Stimulated activated CD4-positive, alpha-beta T cell treated with anti-CD3 and anti-CD28 coated beads, TNF-alpha, amount 100 ng/mL, for 48 hours (primary cell): ENCODE measurements around the gene ZNF319.
"Not testable (repeated sequence)": the region's sequence is repeated elsewhere in the genome, so short reads cannot be mapped to it uniquely, and the experiment has no call there.

Source experiments
- DNase-seq, 3 donors: peaks; one replicate each; pipeline ENCODE4 v3.0.0-alpha.2; 2020; ENCODE audit warnings: low read depth in 3 of 3

Gene ZNF319

GRCh38 chr16:57998486-57998885 is 2.0 kb downstream of the ZNF319 start:
- peak in 1 of 3 donors; percentile 37 for DNase-seq

DNA sequence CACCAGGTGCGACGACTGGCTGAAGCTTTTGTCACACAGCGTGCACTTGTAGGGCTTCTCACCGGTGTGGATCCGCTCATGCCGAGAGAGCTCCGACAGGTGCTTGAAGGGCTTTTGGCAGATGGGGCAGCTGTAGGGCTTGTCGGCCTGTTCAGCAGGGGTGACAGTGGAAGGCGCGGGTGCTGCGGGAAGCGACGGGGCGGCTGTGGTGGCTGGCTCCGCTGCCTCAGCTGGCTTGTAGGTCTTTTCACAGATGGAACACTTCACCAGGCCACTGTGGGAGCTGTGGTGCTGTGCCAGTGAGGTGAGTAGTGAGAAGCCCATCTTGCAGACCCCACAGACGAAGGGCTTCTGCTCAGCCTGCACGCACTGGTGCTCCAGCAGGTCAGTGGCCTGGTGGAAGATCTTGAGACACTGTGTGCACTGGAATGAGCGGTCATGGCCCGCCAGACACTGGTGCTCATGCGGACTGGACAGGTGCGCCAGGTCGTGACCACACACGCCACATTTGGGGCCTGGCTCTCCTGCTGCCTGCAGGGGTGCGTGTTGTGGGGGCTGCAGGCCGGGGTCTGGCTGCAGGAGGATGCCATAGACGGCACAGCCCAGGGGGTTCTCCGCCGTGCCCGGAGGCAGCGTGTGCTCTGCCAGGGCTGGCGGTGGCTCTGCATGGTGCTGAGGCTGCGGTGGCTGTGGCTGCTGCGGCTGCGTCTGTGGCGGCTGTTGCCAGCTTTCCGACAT is 2.8 kb downstream of the ZNF319 start:
- DNase-seq = no peak

- no peak for DNase-seq
These were observed 3.3 kb downstream of the ZNF319 start for GRCh38 chr16:57997176-57997527.

- DNase-seq = no peak
These were observed 3.9 kb downstream of the ZNF319 start for GRCh38 chr16:57996406-57997175.

GRCh38 chr16:57995721-57996405 is 4.6 kb downstream of the ZNF319 start:
- no peak for DNase-seq

DNA sequence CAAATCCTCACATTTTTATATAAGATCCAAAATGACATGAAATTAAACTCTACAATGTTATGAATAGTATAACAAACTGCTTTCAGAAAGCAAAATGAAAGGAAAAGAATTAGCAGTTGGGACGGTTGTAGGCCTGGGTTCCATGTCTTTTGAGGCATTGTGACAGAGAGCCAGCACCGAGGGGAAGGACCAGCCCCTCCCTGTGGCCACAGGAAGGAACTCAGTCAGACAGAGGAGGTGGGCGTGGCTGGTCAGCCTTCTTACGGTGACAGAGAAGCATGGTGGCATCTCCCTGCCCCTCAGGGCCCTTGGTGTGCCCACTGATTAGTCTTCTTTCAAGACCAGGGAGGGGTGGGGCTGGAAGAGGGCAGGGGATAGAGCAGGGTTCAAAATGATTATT is 5.7 kb downstream of the ZNF319 start:
- DNase-seq = peak in 1 of 3 donors; percentile 27

GRCh38 chr16:57994361-57994760 is 6.1 kb downstream of the ZNF319 start:
- DNase-seq = no peak

DNA sequence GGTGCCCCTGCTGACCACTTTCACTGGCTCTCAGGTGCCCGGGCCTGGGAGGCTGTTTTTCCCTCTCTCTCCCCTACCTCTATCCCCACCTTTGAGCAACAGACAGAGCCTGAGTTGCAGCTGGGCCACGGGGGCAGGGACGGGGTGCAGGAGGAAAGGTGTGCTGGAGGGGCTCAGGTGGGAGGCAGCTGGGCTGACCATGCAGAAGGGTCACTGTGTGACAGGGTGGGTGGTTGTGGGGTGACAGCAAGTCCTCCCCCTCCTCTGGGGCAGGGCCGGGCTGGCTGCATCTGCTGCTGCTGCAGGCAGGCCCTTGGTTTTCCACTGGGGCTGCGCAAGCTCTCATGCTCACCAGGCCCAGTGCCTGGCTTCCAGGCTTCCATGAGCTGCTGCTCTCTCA is 6.6 kb downstream of the ZNF319 start:
- DNase-seq = no peak

DNA sequence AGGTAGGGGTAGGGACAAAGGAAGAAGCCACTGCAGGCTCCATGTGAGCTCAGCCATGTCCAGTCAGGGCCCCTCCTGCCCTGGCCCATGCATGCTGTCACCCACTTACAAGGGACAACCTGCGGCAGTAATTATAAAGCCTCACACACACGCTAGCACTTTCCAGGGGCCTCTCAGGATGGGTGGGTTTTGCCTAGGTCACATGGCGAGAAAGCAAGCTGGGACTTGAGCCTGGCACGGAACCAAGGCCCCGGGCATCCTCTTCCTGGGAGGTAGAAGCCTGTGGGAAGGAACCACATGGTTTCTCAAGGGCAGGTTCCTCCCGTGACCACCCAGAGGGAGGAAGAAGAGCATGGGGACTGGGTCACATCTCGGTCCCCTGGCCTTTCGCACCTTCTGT is 7.0 kb downstream of the ZNF319 start:
- no peak for DNase-seq

DNA sequence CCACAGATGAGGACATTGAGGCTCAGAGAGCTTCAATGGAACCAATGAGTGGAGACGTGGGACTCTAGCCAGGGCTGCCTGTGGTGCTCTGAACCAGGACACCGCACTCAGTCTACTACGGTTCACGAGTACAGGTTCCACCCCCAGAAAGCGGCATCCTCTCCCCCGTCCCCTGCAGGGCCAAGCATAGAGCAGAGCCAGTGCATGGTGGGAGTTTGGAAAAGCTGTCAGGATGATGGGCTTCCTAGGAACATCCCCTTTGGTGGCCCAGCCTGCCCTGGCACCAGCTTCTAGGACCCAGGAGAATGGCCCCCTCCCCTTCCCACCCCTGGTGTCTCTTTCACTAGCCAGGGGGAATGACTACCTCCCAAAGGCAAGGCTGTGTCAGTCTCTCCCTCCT is 8.4 kb downstream of the ZNF319 start:
- no peak for DNase-seq

DNA sequence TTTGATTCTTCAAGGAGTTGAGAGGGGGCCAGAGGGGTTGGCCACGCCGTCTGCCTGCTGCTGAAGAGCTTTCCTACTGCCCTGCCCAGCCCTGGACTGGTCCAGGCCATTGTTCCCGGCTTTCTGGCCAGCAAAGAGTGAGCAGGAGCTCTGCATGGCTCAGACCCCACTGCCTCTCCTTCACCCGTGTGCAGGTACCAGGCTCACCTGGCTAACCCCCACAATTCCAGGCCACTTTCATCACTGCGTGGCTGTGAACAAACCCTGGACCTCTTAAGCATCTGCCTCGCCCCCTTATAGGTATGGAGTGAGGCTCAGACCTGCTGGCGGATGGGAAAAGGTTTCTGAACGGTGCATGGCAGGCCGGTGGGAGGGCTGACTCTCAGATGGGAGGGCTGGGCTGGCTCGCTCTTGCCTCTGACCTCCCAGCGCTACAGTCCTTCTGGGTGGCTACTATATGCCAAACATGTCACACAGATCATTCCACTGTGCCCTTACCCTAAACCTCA is 8.9 kb downstream of the ZNF319 start:
- DNase-seq = no peak

GRCh38 chr16:57988929-57989328 is 11.5 kb downstream of the ZNF319 start:
- no peak for DNase-seq

DNA sequence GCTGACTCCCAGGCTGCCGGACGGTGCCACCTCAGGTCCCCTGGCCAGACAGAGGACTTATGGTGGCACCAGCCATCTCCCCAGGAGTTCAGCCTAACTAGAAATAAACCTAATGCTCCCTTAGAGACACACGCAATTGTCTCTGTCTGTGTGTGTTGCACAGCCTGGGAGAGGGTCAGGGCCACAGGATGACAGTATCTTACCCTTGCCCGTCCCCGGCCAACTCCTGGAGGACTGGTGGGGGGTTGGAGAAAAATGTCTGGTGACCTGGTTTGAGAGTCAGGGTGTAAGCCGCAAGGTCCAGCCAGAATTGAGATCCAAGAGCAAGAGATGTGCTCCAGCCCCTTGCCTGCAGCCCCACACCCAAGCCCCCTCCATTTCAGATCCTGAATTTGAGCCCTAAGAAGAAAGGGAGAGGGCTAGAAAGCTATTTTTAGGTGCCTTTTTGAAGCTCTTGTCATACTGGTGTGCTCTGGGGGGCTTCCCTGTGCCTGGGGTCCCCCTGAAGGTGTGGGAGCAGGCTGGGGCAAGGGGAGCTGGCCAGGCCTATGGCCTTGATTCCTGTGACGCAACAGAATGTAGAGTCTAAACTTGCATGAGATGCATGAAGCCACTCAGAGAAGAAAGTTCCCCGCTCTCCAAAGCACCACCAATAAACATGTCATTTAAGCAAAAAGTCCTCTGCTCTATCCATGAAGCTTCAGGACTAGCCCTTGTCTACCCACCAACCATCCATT is 12.9 kb downstream of the ZNF319 start:
- no peak for DNase-seq

DNA sequence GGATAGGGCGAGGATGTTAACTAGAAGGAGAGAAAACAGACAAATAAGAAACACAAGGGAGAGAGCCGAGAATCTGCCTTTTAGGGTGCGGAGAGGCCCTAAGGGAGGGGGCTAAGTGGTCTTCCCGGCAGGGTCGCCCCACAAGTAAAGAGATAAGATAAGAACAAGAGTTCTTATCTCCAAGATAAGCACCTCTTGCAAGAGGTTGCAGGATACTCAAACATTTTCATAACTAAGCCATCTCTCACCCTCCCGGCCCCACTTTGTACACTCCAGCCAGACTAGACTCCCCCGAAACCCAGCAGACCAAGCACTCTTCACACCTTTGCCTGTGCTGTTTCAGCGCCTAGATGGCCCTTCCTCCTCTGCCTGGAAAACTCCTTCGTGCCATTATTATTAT is 14.3 kb downstream of the ZNF319 start:
- no peak for DNase-seq

GRCh38 chr16:57985204-57986181 is 15.0 kb downstream of the ZNF319 start:
- DNase-seq = no peak

DNA sequence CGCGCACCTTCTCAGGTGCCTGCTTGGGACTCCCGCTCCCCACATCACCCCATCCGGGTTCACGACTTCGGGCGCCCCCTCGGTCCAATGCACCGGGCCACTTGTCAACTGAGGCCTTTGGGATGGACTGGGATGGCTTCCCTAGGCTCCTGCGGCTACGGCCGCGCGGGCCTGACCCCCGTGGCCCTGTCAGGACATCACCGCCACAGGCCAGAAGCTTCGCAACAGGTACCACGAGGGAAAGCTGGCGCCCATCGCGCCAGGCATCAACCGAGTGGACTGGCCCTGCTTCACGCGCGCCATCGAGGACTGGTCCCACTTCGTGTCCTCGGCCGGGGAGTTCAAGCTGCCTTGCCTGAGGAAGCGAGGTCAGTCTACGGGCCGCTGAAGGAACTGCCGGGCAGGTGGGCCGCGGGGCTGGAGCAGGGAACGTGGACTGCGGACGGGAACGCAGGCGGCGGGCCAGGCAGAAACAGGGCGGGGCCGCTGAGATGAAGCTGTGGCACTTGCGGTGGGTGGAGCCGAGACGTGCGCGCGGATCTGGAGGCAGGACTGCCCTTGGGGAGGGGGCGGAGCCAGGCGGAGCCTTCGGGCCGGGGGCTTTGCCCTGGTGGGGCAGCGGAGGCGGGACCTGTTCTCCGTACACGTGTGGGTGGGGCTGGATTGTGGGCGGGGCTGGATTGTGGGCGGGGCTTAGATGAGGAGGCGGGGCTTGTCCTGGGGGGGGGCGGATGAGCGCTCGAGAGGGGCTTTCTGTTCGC is 15.8 kb downstream of the ZNF319 start:
- peak; percentile 87 to 92 (median 89) for DNase-seq

- DNase-seq = no peak
These were observed 18.1 kb downstream of the ZNF319 start for GRCh38 chr16:57982385-57982784.

DNA sequence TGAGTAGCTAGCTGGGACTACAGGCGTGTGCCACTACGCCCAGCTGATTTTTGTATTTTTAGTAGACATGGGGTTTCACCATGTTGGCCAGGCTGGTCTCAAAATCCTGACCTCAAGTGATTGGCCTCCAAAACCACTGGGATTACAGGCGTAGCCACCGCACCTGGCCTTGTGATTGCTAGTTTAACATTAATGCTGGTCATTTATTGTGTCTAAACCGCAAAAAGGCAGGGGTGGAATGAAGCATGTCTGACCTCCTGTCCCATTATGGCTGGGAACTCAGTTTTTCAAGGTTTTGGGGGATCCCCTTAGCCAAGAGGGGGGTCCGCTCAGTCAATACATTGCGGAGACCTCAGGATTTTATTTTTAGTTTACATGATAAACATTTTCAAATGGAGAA is 18.8 kb downstream of the ZNF319 start:
- DNase-seq = no peak

GRCh38 chr16:57979006-57979585 is 21.4 kb downstream of the ZNF319 start:
- no peak for DNase-seq

DNA sequence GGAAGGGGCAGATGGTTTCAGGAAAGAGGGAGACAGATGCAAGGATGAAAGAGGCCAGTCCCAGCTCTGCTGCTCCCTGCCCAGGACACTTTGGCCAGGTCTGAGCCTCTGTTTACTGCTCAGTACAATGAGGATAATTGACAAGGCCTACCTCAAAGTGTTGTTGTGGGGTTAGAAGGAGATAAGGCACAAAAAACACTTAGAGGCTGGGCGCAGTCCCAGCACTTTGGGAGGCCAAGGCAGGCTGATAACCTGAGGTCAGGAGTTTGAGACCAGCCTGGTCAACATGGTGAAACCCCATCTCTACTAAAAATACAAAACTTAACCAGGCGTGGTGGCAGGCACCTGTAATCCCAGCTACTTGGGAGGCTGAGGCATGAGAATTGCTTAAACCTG is 22.4 kb downstream of the ZNF319 start:
- DNase-seq = not testable (repeated sequence)
